Mesodermal cell (in vitro differentiated cells): ENCODE results near the gene CPM.

Experiments
- H3K27ac ChIP-seq: 2 replicates; pipeline ENCODE4 v1.7.0; 2013; ENCODE audit warnings: mild to moderate bottlenecking, low read depth, low read length, moderate library complexity; ENCODE audit not compliant: severe bottlenecking
- H3K36me3 ChIP-seq: 2 replicates; pipeline ENCODE4 v1.7.1; 2013; ENCODE audit warnings: mild to moderate bottlenecking, low read length, moderate library complexity; ENCODE audit not compliant: control insufficient read depth, insufficient read depth
- H3K4me1 ChIP-seq: one replicate; pipeline ENCODE4 v1.7.1; 2013; ENCODE audit warnings: mild to moderate bottlenecking, low read length; ENCODE audit not compliant: insufficient read depth, control insufficient read depth, poor library complexity, severe bottlenecking
- H3K4me3 ChIP-seq: 2 replicates; pipeline ENCODE4 v1.7.0; 2013; ENCODE audit warnings: low read length, control low read depth, mild to moderate bottlenecking; ENCODE audit not compliant: insufficient read depth, poor library complexity, severe bottlenecking; ENCODE audit errors: extremely low read depth
- H3K9me3 ChIP-seq: 2 replicates; pipeline ENCODE4 v1.7.1; 2013; ENCODE audit warnings: mild to moderate bottlenecking, low read length, moderate library complexity; ENCODE audit not compliant: control insufficient read depth
- WGBS, 2 experiments: methylation state at CpG; one replicate each; pipeline ENCODE4 v1.1.5; 2013; ENCODE audit warnings: missing lambda C conversion rate in 2 of 2; ENCODE audit not compliant: insufficient coverage in 2 of 2; 5-methylcytosine and 5-hydroxymethylcytosine counted together

CPM gene

DNA sequence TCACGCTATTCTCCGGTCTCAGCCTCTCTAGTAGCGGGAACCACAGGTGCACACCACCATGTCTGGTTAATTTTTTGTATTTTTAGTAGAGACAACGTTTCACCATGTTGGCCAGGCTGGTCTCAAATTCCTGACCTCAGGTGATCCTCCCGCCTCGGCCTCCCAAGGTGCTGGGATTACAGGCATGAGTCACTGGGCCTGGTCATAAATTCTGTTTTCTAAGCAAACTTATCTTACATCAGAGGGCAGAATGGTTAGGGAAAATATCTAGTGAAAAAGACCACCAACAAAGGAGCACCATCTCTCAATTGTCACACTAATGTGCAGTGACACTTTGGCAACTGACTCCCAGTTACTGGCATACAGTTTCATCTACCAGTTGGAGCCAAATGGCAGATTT is 2.8 kb downstream of the CPM start:
- Histone ChIP-seq H3K4me1 (no peaks in the 10 kb centered on the region), H3K27ac (no peak overlapping the region), H3K4me3 (no peak overlapping the region), H3K36me3 (no peaks in the 10 kb centered on the region), H3K9me3 (peaks cover 4% of the 10 kb centered on the region)
- 83 to 98% methylated on average over 6 of the region's 6 CpGs for WGBS, 2 experiments

GRCh38 chr12:68924546-68924945 is 8.4 kb downstream of the CPM start:
- WGBS, 2 experiments = 86 to 96% methylated on average over 1 to 3 of the region's 4 CpGs
- Histone ChIP-seq H3K4me1 (no peaks in the 10 kb centered on the region), H3K36me3 (no peaks in the 10 kb centered on the region), H3K9me3 (peaks cover 4% of the 10 kb centered on the region), H3K27ac (no peak overlapping the region), H3K4me3 (no peak overlapping the region)

DNA sequence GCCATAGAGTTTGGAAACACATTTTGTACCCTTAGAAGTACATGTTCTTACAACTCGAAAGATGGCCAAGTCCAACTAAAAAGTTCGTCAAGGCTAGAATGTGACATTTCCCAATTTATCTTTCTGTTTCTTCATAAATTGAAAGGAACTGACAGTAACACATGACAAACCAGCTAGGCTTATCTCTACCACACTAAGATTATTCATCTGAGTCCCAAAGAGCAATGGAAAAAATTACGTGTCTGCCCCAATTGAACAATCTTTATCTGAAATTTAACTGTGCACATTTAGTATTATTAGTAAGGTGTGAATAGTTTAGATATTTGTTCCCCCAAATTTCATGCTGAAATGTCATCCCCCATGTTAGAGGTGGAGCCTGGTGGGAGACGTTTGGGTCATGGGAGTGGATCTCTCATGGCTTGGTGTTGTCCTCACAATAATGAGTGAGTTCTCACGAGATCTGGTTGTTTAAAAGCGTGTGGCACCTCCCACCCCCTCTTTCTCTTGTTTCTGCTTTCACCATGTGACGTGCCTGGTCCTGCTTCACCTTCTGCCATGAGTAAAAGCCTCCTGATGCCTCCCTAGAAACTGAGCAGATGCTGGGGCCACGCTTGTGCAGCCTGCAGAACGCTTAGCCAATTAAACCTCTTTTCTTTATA is 13.3 kb downstream of the CPM start:
- Histone ChIP-seq H3K4me1 (no peaks in the 10 kb centered on the region), H3K27ac (no peak overlapping the region), H3K36me3 (no peaks in the 10 kb centered on the region), H3K9me3 (no peaks in the 10 kb centered on the region), H3K4me3 (no peak overlapping the region)
- WGBS, 2 experiments = 87 to 92% methylated on average over 8 to 9 of the region's 9 CpGs

- Histone ChIP-seq H3K4me3 (no peak overlapping the region), H3K4me1 (no peaks in the 10 kb centered on the region), H3K9me3 (no peaks in the 10 kb centered on the region), H3K27ac (no peak overlapping the region), H3K36me3 (no peaks in the 10 kb centered on the region)
- 79 to 86% methylated on average over 1 of the region's 1 CpG for WGBS, 2 experiments
These were observed 14.0 kb downstream of the CPM start for GRCh38 chr12:68918960-68919359.

DNA sequence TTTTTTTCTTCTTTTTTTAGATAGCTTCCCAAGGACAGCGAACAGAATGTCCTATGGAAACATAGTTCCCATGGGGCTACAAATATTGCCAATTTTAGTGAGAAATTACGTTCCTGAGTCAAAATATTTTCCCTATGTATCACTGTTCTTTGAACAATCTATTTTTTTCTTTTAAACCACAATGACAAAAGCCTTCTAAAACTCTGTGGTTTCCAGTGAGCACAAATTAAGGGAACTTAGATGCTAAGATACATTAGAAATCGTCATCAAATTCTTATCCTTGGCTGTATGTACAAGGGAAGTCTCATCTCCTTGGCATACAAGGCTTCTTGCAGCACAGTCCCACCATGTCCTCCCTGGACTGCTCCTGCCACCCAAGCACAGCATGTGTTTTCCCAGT is 17.9 kb downstream of the CPM start:
- Histone ChIP-seq H3K27ac (no peak overlapping the region), H3K4me1 (no peaks in the 10 kb centered on the region), H3K36me3 (no peaks in the 10 kb centered on the region), H3K9me3 (no peaks in the 10 kb centered on the region), H3K4me3 (no peak overlapping the region)
- 76 to 100% methylated on average over 2 to 3 of the region's 3 CpGs for WGBS, 2 experiments

DNA sequence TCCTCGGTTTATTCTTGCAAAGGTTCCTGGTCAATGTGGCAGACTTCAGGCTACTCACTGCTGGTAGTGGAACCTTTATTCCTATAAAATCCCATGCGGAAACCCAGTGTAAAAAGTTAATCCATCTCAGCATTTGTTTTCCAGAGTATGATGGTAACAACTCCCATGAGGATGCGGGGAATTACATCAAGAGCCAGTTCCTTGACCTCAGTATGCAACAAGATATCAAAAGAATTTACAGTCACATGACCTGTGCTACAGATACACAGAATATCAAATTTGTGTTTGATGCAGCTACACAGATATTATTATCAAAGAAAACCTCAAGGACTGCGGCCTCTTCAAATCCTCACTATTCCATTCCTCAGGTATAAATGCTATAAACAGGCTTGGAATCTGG is 19.3 kb downstream of the CPM start:
- H3K4me3 ChIP-seq = no peak overlapping the region
- H3K36me3 ChIP-seq = no peaks in the 10 kb centered on the region
- no peaks in the 10 kb centered on the region for H3K4me1 ChIP-seq
- H3K27ac ChIP-seq = no peak overlapping the region
- no peaks in the 10 kb centered on the region for H3K9me3 ChIP-seq
- 92 to 100% methylated on average over 1 to 2 of the region's 4 CpGs for WGBS, 2 experiments

- no peaks in the 10 kb centered on the region for H3K9me3 ChIP-seq
- no peak overlapping the region for H3K27ac ChIP-seq
- no peak overlapping the region for H3K4me3 ChIP-seq
- H3K4me1 ChIP-seq = no peaks in the 10 kb centered on the region
- H3K36me3 ChIP-seq = no peaks in the 10 kb centered on the region
- 85 to 94% methylated on average over 2 of the region's 2 CpGs for WGBS, 2 experiments
These were observed 20.1 kb downstream of the CPM start for GRCh38 chr12:68912916-68913315.

- no peak overlapping the region for H3K27ac ChIP-seq
- no peaks in the 10 kb centered on the region for H3K36me3 ChIP-seq
- WGBS, 2 experiments = 100% methylated on average over 1 to 2 of the region's 2 CpGs
- H3K4me1 ChIP-seq = no peaks in the 10 kb centered on the region
- H3K4me3 ChIP-seq = no peak overlapping the region
- H3K9me3 ChIP-seq = no peaks in the 10 kb centered on the region
These were observed 21.7 kb downstream of the CPM start for GRCh38 chr12:68911197-68911718.

DNA sequence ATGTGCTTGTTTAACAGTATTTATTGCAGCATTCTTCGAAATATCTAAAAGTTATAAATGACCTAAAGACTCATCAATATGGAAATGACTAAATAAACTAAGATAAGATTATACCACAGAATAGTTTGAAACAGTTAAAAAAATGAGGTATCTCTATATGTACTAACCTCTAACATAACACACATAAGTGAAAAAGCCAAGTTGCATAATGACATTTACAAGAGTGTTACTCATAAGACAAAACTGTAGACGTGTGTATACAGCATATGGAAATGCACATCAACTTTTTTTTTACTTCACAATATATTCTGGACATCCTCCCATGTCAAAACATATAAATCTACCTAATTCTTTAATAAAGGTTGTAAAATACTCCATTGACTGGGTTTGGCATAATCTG is 22.8 kb downstream of the CPM start:
- no peaks in the 10 kb centered on the region for H3K4me1 ChIP-seq
- H3K9me3 ChIP-seq = no peaks in the 10 kb centered on the region
- H3K4me3 ChIP-seq = no peak overlapping the region
- WGBS, 2 experiments = 100% methylated on average over 1 of the region's 2 CpGs; no CpG with 5 or more reads in 1 of the 2 experiments
- no peaks in the 10 kb centered on the region for H3K36me3 ChIP-seq
- no peak overlapping the region for H3K27ac ChIP-seq

GRCh38 chr12:68908076-68908475 is 24.9 kb downstream of the CPM start:
- Histone ChIP-seq H3K36me3 (no peaks in the 10 kb centered on the region), H3K27ac (no peak overlapping the region), H3K4me1 (no peaks in the 10 kb centered on the region), H3K4me3 (no peak overlapping the region), H3K9me3 (no peaks in the 10 kb centered on the region)
- 86 to 90% methylated on average over 3 of the region's 4 CpGs for WGBS, 2 experiments

DNA sequence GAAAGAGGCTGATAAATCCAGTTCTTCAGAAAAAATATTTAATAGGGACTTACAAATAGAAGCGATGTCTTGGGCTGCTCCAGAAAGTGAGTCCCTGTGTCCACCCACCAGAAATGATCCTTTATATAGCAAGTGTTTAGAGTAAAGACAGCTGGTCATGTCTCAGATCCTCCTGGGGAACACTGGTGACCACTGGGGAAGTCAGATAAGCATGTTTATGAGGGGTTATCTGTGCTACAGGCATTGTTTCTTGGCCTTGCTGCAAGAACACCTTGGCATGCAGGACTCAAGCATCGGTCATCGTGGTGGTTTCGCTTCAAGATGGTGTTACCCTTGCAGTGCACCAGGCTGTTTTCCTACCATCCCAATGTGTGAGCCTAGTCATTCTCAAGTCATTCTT is 27.2 kb downstream of the CPM start:
- Histone ChIP-seq H3K36me3 (no peaks in the 10 kb centered on the region), H3K4me1 (no peaks in the 10 kb centered on the region), H3K4me3 (no peak overlapping the region), H3K9me3 (no peaks in the 10 kb centered on the region), H3K27ac (no peak overlapping the region)
- 97 to 100% methylated on average over 3 of the region's 4 CpGs for WGBS, 2 experiments
